Right lobe of liver (tissue), 4 donors: ENCODE results near the gene COL5A1.

Experiments
- CTCF ChIP-seq, 4 donors: fragments of 200-600 bp in 3 of 4; fragments of 450-650 bp in 1 of 4; IDR thresholded peaks; one replicate each; pipeline versions ENCODE4 v1.5.1 to v1.8.0; 2016 to 2022; ENCODE audit warnings: antibody characterized with exemption in 4 of 4, mild to moderate bottlenecking in 2 of 4
- POLR2A ChIP-seq: fragments of 450-650 bp; IDR thresholded peaks from one replicate; pipeline ENCODE4 v1.6.1; 2017; ENCODE audit warnings: antibody characterized with exemption, mild to moderate bottlenecking
- donor health status: DM: no; HTN: no; CAD: no.
- donor health status: DM: no; HTN: no; CAD: no.
- donor health status: DM: no; HTN: yes; CAD: no.

- TF ChIP-seq POLR2A (no peak), CTCF (IDR thresholded peaks at IDR 0.05) (no peak)
These were observed 16.9 kb upstream of the COL5A1 start for GRCh38 chr9:134624621-134625181.
